Endothelial cell of umbilical vein (primary cell): ENCODE results near the gene N4BP2.

Source experiments
- CTCF ChIP-seq, 2 donors: IDR thresholded peaks; 1 replicate in 1 of 2; 2 replicates in 1 of 2; pipeline ENCODE4 v1.5.1; 2011; ENCODE audit warnings: low read length in 2 of 2, mild to moderate bottlenecking in 2 of 2, moderate library complexity in 2 of 2, control low read depth in 1 of 2, inconsistent platforms in 1 of 2, low read depth in 1 of 2; ENCODE audit not compliant: insufficient read depth in 1 of 2; ENCODE audit errors: extremely low read depth in 1 of 2
- EZH2 ChIP-seq: IDR thresholded peaks from 2 replicates; pipeline ENCODE4 v1.6.1; 2012; ENCODE audit warnings: borderline replicate concordance, low read depth, mild to moderate bottlenecking, moderate library complexity, low read length, inconsistent platforms; ENCODE audit not compliant: severe bottlenecking
- MAX ChIP-seq: IDR thresholded peaks from 2 replicates; pipeline ENCODE4 v1.6.1; 2011; ENCODE audit not compliant: insufficient read depth, insufficient read length
- MYC ChIP-seq: IDR thresholded peaks from one replicate; pipeline ENCODE4 v1.6.1; 2011; ENCODE audit warnings: mild to moderate bottlenecking, low read depth, low read length
- POLR2AphosphoS5 ChIP-seq: IDR thresholded peaks from 2 replicates; pipeline ENCODE4 v1.6.1; 2012; ENCODE audit warnings: low read depth, mild to moderate bottlenecking, control low read depth, low read length, moderate library complexity; ENCODE audit not compliant: insufficient read depth

- no peak for TF ChIP-seq MYC
- TF ChIP-seq CTCF (IDR thresholded peaks at IDR 0.05; ENCODE audit: extremely low read depth in 1 of 2, insufficient read depth in 1 of 2, low read depth in 1 of 2, low read length in 2 of 2), result no peak
- TF ChIP-seq EZH2, result no peak
- no peak for TF ChIP-seq POLR2AphosphoS5
- TF ChIP-seq MAX, result no peak
Observed at GRCh38 chr4:40176602-40177001, 120.0 kb downstream of the N4BP2 start.
